Upper lobe of left lung (tissue), 6 donors: Measurements from ENCODE around the gene OSER1. TPM values are rescaled to one million over a fixed set of nuclear protein-coding genes. Genes with fewer than 3 reads are reported as not detected.
A peak's percentile ranks its signal among the peaks of the same experiment; 100 is the strongest.
"Not testable (repeated sequence)": the region's sequence is repeated elsewhere in the genome, so short reads cannot be mapped to it uniquely, and the experiment has no call there.

ENCODE experiments used
- ATAC-seq, 2 donors: fragments of 200-7000 bp; cut with Tn5 transposase; one replicate each; pipeline ENCODE4 v1.9.1; 2022; ENCODE audit warnings: mild to moderate bottlenecking in 2 of 2, moderate library complexity in 2 of 2; ENCODE audit not compliant: low FRiP score in 2 of 2
- DNase-seq, 2 donors: peaks; one replicate each; pipeline ENCODE4 v3.0.0-alpha.2; 2019 to 2020
- H3K27ac ChIP-seq, 4 donors: fragments of 200-600 bp; sonication (generic); one replicate each; pipeline ENCODE4 v1.5.1; 2016 to 2019
- H3K27me3 ChIP-seq, 4 donors: fragments of 200-600 bp; sonication (generic); one replicate each; pipeline ENCODE4 v1.5.1; 2017 to 2019
- H3K36me3 ChIP-seq, 4 donors: fragments of 200-600 bp; sonication (generic); one replicate each; pipeline ENCODE4 v1.5.1; 2016 to 2019
- H3K4me1 ChIP-seq, 4 donors: fragments of 200-600 bp; sonication (generic); one replicate each; pipeline ENCODE4 v1.5.1; 2018 to 2019
- H3K4me3 ChIP-seq, 4 donors: fragments of 200-600 bp; sonication (generic); one replicate each; pipeline ENCODE4 v1.5.1; 2017 to 2019; ENCODE audit warnings: mild to moderate bottlenecking in 2 of 4, moderate library complexity in 1 of 4
- H3K9me3 ChIP-seq, 4 donors: fragments of 200-600 bp; sonication (generic); one replicate each; pipeline ENCODE4 v1.5.1; 2018 to 2019
- EP300 ChIP-seq, 4 donors: sonication (generic); formaldehyde crosslinking; IDR thresholded peaks; one replicate each; pipeline ENCODE4 v1.5.1; 2017; ENCODE audit warnings: antibody characterized with exemption in 4 of 4, control low read depth in 2 of 4
- POLR2A ChIP-seq, 4 donors: fragments of 450-650 bp; IDR thresholded peaks; one replicate each; pipeline ENCODE4 v1.5.1; 2016 to 2017; ENCODE audit warnings: antibody characterized with exemption in 4 of 4, mild to moderate bottlenecking in 2 of 4
- POLR2AphosphoS5 ChIP-seq, 2 donors: sonication (generic); formaldehyde crosslinking; IDR thresholded peaks; one replicate each; pipeline ENCODE4 v1.5.1; 2017; ENCODE audit warnings: antibody characterized with exemption in 2 of 2
- WGBS, 2 donors: methylation state at CpG; one replicate each; pipeline ENCODE4 v1.1.5; 2017 to 2018; 5-methylcytosine and 5-hydroxymethylcytosine counted together
- total RNA-seq, 6 donors: library from RNA; depleted of rRNA in 4 of 6; stranded (reverse); fragments of >200 nt in 4 of 6; gene quantifications; one replicate each; pipeline versions ENCODE4 v1.1.0 to v1.2.1, GENCODE V29; 2016 to 2021
- TF ChIP-seq, protein P1 (sequence below), 6 experiments: fragments of 450-650 bp in 4 of 6; fragments of 200-600 bp in 2 of 6; sonication (generic) in 2 of 6; IDR thresholded peaks; one replicate each; pipeline ENCODE4 v1.5.1; 2016 to 2019; ENCODE audit warnings: antibody characterized with exemption in 6 of 6
- donor health status: DM: no; HTN: no; CAD: no; lungs with moderate emphysema.
- donor health status: DM: no; HTN: yes; CAD: no; lungs with severe emphysema.

The OSER1 gene
- total RNA-seq, 6 donors from 2014 or later, result 18.8 to 38.3 (median 30.8) TPM

DNA sequence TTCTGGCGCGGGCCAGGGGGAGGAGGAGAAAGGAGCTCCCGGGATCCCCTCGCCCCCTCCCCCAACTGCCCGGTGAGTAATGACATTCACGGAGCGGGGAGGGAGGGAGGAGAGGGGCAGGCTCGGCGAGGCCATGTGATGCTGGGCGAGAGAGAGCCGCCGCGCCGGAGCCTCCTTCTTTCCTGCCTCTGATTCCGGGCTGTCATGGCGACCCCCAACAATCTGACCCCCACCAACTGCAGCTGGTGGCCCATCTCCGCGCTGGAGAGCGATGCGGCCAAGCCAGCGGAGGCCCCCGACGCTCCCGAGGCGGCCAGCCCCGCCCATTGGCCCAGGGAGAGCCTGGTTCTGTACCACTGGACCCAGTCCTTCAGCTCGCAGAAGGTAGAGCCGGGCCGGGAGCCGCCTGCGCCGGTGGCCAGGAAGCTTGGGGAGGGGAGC lies 36.6 kb upstream of the OSER1 start, which contains the start of gene GDAP1L1:
TSS of gene GDAP1L1 (plus strand) at position 178 of the 441 bp plus-strand sequence. CDS start at position 205, 27 bp downstream.
- Histone ChIP-seq H3K9me3 (no peaks in the 10 kb centered on the region), H3K4me3 (no peak within 1 kb of the TSS), H3K36me3 (no peaks in the 10 kb centered on the region), H3K27ac (no peak within 1 kb of the TSS), H3K27me3 (peaks cover 0 to 12% (median 5%) of the 10 kb centered on the region in 4 donors), H3K4me1 (peaks cover 5 to 12% (median 9%) of the 10 kb centered on the region in 4 donors)
- DNase-seq (peak in 1 of 2 donors; percentile 64), ATAC-seq (peak in 1 of 2 donors; percentile 39)
- no peak for TF ChIP-seq EP300 (IDR thresholded peaks at IDR 0.05)
- no peak for TF ChIP-seq POLR2AphosphoS5 (IDR thresholded peaks at IDR 0.05)
- TF ChIP-seq POLR2A (IDR thresholded peaks at IDR 0.05), result no peak
- TF ChIP-seq, protein P1, sequence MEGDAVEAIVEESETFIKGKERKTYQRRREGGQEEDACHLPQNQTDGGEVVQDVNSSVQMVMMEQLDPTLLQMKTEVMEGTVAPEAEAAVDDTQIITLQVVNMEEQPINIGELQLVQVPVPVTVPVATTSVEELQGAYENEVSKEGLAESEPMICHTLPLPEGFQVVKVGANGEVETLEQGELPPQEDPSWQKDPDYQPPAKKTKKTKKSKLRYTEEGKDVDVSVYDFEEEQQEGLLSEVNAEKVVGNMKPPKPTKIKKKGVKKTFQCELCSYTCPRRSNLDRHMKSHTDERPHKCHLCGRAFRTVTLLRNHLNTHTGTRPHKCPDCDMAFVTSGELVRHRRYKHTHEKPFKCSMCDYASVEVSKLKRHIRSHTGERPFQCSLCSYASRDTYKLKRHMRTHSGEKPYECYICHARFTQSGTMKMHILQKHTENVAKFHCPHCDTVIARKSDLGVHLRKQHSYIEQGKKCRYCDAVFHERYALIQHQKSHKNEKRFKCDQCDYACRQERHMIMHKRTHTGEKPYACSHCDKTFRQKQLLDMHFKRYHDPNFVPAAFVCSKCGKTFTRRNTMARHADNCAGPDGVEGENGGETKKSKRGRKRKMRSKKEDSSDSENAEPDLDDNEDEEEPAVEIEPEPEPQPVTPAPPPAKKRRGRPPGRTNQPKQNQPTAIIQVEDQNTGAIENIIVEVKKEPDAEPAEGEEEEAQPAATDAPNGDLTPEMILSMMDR (IDR thresholded peaks at IDR 0.05), result no peak
- 0 to 12% methylated on average over 10 to 31 of the region's 32 CpGs for WGBS, 2 donors

GRCh38 chr20:44245977-44246376 lies 35.4 kb upstream of the OSER1 start:
- ATAC-seq, result no peak
- TF ChIP-seq POLR2AphosphoS5 (IDR thresholded peaks at IDR 0.05), result no peak
- TF ChIP-seq EP300 (IDR thresholded peaks at IDR 0.05), result no peak
- TF ChIP-seq POLR2A (IDR thresholded peaks at IDR 0.05), result no peak
- TF ChIP-seq, protein P1 (IDR thresholded peaks at IDR 0.05), result no peak

GRCh38 chr20:44241796-44242195 lies 31.2 kb upstream of the OSER1 start:
- WGBS, 2 donors, result 96% methylated on average over 2 of the region's 2 CpGs
- no peak for ATAC-seq
- no peaks in the 10 kb centered on the region for H3K27me3 ChIP-seq

More at GRCh38 chr20:44245977-44246376, 35.4 kb upstream of the OSER1 start:
- DNase-seq, result no peak
- H3K36me3 ChIP-seq, result no peaks in the 10 kb centered on the region
- H3K9me3 ChIP-seq, result no peaks in the 10 kb centered on the region
- H3K27ac ChIP-seq, result no peak overlapping the region
- 53 to 69% methylated on average over 4 of the region's 4 CpGs for WGBS, 2 donors
- no peak overlapping the region for H3K4me3 ChIP-seq
- H3K4me1 ChIP-seq, result peaks cover 5 to 12% (median 9%) of the 10 kb centered on the region in 4 donors
- H3K27me3 ChIP-seq, result peaks cover 0 to 12% (median 5%) of the 10 kb centered on the region in 4 donors

DNA sequence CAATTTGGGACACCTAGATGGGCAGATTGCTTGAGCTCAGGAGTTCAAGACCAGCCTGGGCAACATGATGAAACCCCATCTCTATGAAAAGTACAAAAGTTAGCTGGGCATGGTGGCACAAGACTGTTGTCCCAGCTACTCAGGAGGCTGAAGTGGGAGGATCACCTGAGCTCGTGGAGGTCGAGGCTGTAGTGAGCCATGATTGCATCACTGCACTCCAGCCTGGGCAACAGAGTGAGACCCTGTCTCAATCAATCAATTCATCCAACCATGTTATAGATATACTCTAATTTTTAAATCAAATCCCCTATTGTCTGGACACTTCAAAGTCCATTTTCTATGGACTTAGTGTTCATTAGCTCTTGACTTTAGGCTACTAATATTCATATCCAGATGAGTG lies 26.3 kb upstream of the OSER1 start:
- not testable (repeated sequence) for H3K36me3 ChIP-seq, H3K9me3 ChIP-seq, H3K4me1 ChIP-seq, H3K27me3 ChIP-seq, DNase-seq, H3K27ac ChIP-seq, H3K4me3 ChIP-seq, ATAC-seq
- WGBS, 2 donors, result 74 to 88% methylated on average over 2 of the region's 2 CpGs

More at GRCh38 chr20:44241796-44242195, 31.2 kb upstream of the OSER1 start:
- H3K4me1 ChIP-seq, result no peaks in the 10 kb centered on the region
- H3K27ac ChIP-seq, result no peak overlapping the region
- no peaks in the 10 kb centered on the region for H3K9me3 ChIP-seq
- no peak overlapping the region for H3K4me3 ChIP-seq
- H3K36me3 ChIP-seq, result no peaks in the 10 kb centered on the region
- no peak for TF ChIP-seq EP300 (IDR thresholded peaks at IDR 0.05)
- DNase-seq, result no peak

- no peak overlapping the region for H3K27ac ChIP-seq
- no peaks in the 10 kb centered on the region for H3K36me3 ChIP-seq
- H3K27me3 ChIP-seq, result no peaks in the 10 kb centered on the region
- no peak for DNase-seq
- WGBS, 2 donors, result 93 to 94% methylated on average over 2 of the region's 2 CpGs
- H3K9me3 ChIP-seq, result no peaks in the 10 kb centered on the region
- no peak for ATAC-seq
- no peaks in the 10 kb centered on the region for H3K4me1 ChIP-seq
- TF ChIP-seq EP300 (IDR thresholded peaks at IDR 0.05) (no peak), POLR2A (IDR thresholded peaks at IDR 0.05) (no peak), POLR2AphosphoS5 (IDR thresholded peaks at IDR 0.05) (no peak)
- TF ChIP-seq, protein P1 (IDR thresholded peaks at IDR 0.05), result no peak
- H3K4me3 ChIP-seq, result no peak overlapping the region
These were observed 25.1 kb upstream of the OSER1 start for GRCh38 chr20:44235702-44236101.
